Measurements from ENCODE around the gene HAGHL. TPM values are rescaled to one million over a fixed set of nuclear protein-coding genes. Genes with fewer than 3 reads are reported as not detected.
A peak's percentile ranks its signal among the peaks of the same experiment; 100 is the strongest.

HAGHL gene
- total and polyA plus RNA-seq, 2 of the 8 experiments (the other 6 are each of a cell fraction or from before 2014, with no cell fraction given), result 26.6 to 26.9 TPM

DNA sequence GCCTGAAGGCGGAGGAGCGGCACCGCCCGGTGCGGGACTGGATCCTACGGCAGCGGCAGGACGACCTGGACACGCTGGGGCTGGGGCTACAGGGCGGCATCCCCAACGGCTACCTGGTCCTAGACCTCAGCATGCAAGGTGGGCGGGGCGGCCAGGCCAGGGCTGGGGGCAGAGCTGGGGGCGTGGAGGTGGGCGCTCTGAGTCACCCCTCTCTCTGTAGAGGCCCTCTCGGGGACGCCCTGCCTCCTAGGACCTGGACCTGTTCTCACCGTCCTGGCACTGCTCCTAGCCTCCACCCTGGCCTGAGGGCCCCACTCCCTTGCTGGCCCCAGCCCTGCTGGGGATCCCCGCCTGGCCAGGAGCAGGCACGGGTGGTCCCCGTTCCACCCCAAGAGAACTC lies 41.5 kb downstream of the HAGHL start:
- Histone ChIP-seq H3K4me3 (ENCODE audit: extremely low read depth in 1 of 4, insufficient read depth in 2 of 4, low read depth in 3 of 4, low read length in 4 of 4) (no peak overlapping the region), H3K56ac (replicated peaks; ENCODE audit: insufficient read length, low read depth, low read length) (no peak overlapping the region), H3K4me1 (replicated peaks in 1 of 4; ENCODE audit: control insufficient read depth in 3 of 4, insufficient read depth in 4 of 4, low read length in 3 of 4) (peaks cover 0 to 8% (median 6%) of the 10 kb centered on the region in 4 experiments; a peak in 5 of 7 replicates), H3K36me3 (ENCODE audit: control insufficient read depth in 2 of 4, insufficient read depth in 4 of 4, low read length in 3 of 4) (no peaks in the 10 kb centered on the region), H3K23ac (ENCODE audit: insufficient read length) (no peak overlapping the region), H3K27me3 (replicated peaks in 1 of 4; ENCODE audit: control insufficient read depth in 3 of 4, extremely low read depth in 1 of 4, insufficient read depth in 3 of 4, low read length in 3 of 4) (no peaks in the 10 kb centered on the region), H2BK20ac (ENCODE audit: low read length) (no peak overlapping the region), H3K4ac (replicated peaks; ENCODE audit: insufficient read length, low read depth, low read length) (no peak overlapping the region), H3K9ac (replicated peaks in 1 of 4; ENCODE audit: extremely low read depth in 1 of 4, low read depth in 3 of 4, low read length in 3 of 4) (no peak overlapping the region), H3K23me2 (ENCODE audit: low read depth, low read length) (no peaks in the 10 kb centered on the region; the same call in 1 of the 2 replicates), H2BK15ac (ENCODE audit: low read length) (no peak overlapping the region), H2BK5ac (ENCODE audit: low read depth, low read length) (no peak overlapping the region), H2AFZ (ENCODE audit: low read length) (no peak overlapping the region), H3K18ac (ENCODE audit: extremely low read depth, low read length) (peak overlapping the region; percentile 32; the same call in 1 of the 2 replicates), H4K20me1 (replicated peaks in 1 of 2; ENCODE audit: control insufficient read depth in 1 of 2, insufficient read depth in 2 of 2, low read length in 2 of 2) (no peaks in the 10 kb centered on the region), H4K91ac (replicated peaks; ENCODE audit: insufficient read length, low read length) (no peak overlapping the region), H4K5ac (ENCODE audit: insufficient read length, low read depth, low read length) (no peak overlapping the region), H2BK12ac (ENCODE audit: low read depth, low read length) (peak overlapping the region; percentile 39; the same call in 1 of the 2 replicates), H3K27ac (ENCODE audit: low read depth, low read length) (no peak overlapping the region; the same call in 1 of the 2 replicates), H2BK120ac (replicated peaks; ENCODE audit: low read depth, low read length) (no peak overlapping the region), H3K79me2 (ENCODE audit: control insufficient read depth in 1 of 2, insufficient read depth in 2 of 2, low read length in 2 of 2) (no peaks in the 10 kb centered on the region), H2AK5ac (ENCODE audit: low read depth, low read length) (no peak overlapping the region), H3K9me3 (ENCODE audit: insufficient read depth in 2 of 2, low read depth in 1 of 2, low read length in 1 of 2) (no peaks in the 10 kb centered on the region), H4K8ac (ENCODE audit: extremely low read depth, insufficient read depth, low read length) (peak overlapping the region; percentile 11; the same call in 1 of the 2 replicates), H3K14ac (ENCODE audit: insufficient read length) (no peak overlapping the region), H3K4me2 (ENCODE audit: insufficient read depth in 1 of 2, low read depth in 2 of 2, low read length in 2 of 2) (0 out of 4 replicates have a peak overlapping the region, but pooled peaks of 1 of the 2 experiments have one; percentile 21), H3K79me1 (ENCODE audit: low read depth, low read length) (no peaks in the 10 kb centered on the region)
- CTCF ChIA-PET (ENCODE audit: partially characterized antibody), result interaction anchor here (0.6 kb wide), 1 partner anchor 272 kb away, joined by 3 read pairs; no protein-coding TSS in a partner anchor
- no peak for TF ChIP-seq ASH2L (IDR thresholded peaks at IDR 0.05; ENCODE audit: low read length)
- no peak for TF ChIP-seq CEBPB (IDR thresholded peaks at IDR 0.05; ENCODE audit: low read depth, low read length)
- no peak for TF ChIP-seq SRF (IDR thresholded peaks at IDR 0.05; ENCODE audit: low read depth, low read length)
- no peak for TF ChIP-seq PHF8 (conservative IDR thresholded peaks at IDR 0.05; ENCODE audit: low read depth, low read length)
- no peak for TF ChIP-seq SP4 (IDR thresholded peaks at IDR 0.05; ENCODE audit: low read length)
- TF ChIP-seq, protein P1, sequence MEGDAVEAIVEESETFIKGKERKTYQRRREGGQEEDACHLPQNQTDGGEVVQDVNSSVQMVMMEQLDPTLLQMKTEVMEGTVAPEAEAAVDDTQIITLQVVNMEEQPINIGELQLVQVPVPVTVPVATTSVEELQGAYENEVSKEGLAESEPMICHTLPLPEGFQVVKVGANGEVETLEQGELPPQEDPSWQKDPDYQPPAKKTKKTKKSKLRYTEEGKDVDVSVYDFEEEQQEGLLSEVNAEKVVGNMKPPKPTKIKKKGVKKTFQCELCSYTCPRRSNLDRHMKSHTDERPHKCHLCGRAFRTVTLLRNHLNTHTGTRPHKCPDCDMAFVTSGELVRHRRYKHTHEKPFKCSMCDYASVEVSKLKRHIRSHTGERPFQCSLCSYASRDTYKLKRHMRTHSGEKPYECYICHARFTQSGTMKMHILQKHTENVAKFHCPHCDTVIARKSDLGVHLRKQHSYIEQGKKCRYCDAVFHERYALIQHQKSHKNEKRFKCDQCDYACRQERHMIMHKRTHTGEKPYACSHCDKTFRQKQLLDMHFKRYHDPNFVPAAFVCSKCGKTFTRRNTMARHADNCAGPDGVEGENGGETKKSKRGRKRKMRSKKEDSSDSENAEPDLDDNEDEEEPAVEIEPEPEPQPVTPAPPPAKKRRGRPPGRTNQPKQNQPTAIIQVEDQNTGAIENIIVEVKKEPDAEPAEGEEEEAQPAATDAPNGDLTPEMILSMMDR (IDR thresholded peaks at IDR 0.05; ENCODE audit: control extremely low read depth in 1 of 3, insufficient read depth in 1 of 3, low read depth in 1 of 3, low read length in 3 of 3), result no peak
- TF ChIP-seq SP1 (IDR thresholded peaks at IDR 0.05; ENCODE audit: low read depth, low read length), result no peak
- no peak for TF ChIP-seq GTF2F1 (IDR thresholded peaks at IDR 0.05; ENCODE audit: borderline replicate concordance, low read depth, low read length)
- TF ChIP-seq EGR1 (IDR thresholded peaks at IDR 0.05; ENCODE audit: borderline replicate concordance, low read depth, low read length), result no peak
- no peak for TF ChIP-seq BACH1 (IDR thresholded peaks at IDR 0.05; ENCODE audit: low read length)
- POLR2A ChIA-PET (ENCODE audit: partially characterized antibody), result interaction anchor here (1.0 to 1.8 kb wide), 3 partner anchors 9 to 52 kb away, joined by 3 read pairs; partner anchors contain the start of gene ANTKMT
- WGBS, 2 experiments (ENCODE audit: extremely low coverage in 1 of 2, insufficient coverage in 1 of 2, insufficient read length in 1 of 2, insufficient replicate concordance in 2 of 2, low coverage in 1 of 2, low lambda C conversion rate in 2 of 2, missing lambda C conversion rate in 1 of 2), result 86% methylated on average over 9 of the region's 21 CpGs; no CpG with 5 or more reads in 1 of the 2 experiments
- FAIRE-seq (no peak), DNase-seq (ENCODE audit: low read depth in 1 of 2, low spot score in 2 of 2) (no peak)

Measured in H1 (cell line).